ENCODE measurements around the gene PITX1. TPM values are rescaled to one million over a fixed set of nuclear protein-coding genes. Genes with fewer than 3 reads are reported as not detected.

The PITX1 gene
- total RNA-seq, 4 donors from 2014 or later = 3.5 TPM; not detected in 3

DNA sequence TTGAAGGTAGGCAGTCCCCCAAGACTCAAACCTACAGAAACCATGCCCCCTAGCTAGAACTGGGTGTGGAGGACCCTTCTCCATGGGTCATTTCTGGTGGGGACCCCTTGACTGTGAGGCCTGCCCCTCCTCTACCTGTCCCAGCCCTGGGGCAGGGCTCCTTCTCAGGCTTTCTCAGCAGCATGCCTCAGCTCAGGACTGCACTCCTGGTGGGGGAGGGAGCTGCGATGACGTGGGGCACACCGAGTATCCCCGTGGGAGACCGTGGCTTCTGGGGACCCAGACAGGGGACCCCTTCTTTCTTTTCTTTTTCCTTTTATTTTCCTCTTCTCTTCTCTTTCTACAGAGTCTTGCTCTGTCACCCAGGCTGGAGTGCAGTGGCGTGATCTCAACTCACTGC lies 27.0 kb upstream of the PITX1 start:
- TF ChIP-seq, protein P1, sequence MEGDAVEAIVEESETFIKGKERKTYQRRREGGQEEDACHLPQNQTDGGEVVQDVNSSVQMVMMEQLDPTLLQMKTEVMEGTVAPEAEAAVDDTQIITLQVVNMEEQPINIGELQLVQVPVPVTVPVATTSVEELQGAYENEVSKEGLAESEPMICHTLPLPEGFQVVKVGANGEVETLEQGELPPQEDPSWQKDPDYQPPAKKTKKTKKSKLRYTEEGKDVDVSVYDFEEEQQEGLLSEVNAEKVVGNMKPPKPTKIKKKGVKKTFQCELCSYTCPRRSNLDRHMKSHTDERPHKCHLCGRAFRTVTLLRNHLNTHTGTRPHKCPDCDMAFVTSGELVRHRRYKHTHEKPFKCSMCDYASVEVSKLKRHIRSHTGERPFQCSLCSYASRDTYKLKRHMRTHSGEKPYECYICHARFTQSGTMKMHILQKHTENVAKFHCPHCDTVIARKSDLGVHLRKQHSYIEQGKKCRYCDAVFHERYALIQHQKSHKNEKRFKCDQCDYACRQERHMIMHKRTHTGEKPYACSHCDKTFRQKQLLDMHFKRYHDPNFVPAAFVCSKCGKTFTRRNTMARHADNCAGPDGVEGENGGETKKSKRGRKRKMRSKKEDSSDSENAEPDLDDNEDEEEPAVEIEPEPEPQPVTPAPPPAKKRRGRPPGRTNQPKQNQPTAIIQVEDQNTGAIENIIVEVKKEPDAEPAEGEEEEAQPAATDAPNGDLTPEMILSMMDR (IDR thresholded peaks at IDR 0.05; ENCODE audit: low read depth) = no peak

DNA sequence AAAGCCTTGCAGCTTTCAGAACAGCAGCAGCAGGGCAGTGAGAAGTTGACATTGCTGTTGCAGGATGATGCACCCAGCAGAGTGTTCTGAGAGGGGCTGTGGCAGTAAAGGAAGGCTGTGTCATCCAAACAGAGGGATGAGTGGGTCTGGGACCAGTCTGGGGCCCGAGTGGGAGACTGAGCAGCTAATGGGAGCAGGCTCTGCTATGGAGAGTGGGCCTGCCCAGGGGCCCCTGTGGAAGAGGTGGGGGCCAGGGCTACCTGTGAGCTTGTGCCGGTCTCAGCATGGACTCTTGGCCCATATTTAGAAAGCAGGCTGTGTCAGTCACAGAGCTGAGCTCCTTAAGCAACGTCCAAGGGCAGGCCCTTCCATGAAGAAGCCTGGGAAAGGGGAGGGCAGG lies 26.0 kb upstream of the PITX1 start:
- TF ChIP-seq, protein P1 (IDR thresholded peaks at IDR 0.05; ENCODE audit: low read depth) = no peak

GRCh38 chr5:135059000-135059923 lies 25.2 kb upstream of the PITX1 start:
- TF ChIP-seq, protein P1 (IDR thresholded peaks at IDR 0.05; ENCODE audit: low read depth) = no peak

DNA sequence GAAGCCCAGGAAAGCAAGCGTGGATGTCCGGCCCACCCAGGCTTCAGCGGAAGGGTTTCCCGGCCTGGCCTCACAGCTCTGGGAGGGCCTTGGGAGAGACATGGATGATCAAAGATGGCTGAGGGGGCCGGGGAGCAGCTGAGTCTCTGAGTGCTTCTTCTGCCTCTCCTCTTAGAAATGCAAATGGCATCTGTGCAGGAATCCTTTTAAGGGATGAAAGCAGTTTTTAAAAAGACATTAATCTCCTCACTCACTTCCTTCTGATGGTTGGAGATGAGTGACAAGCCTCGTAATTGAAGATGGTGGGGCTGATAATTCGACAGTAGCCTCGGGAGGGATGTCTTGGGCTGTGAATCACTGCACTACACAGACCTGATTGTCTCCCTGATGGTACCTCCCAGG lies 24.3 kb upstream of the PITX1 start:
- TF ChIP-seq, protein P1 (IDR thresholded peaks at IDR 0.05; ENCODE audit: low read depth) = no peak

DNA sequence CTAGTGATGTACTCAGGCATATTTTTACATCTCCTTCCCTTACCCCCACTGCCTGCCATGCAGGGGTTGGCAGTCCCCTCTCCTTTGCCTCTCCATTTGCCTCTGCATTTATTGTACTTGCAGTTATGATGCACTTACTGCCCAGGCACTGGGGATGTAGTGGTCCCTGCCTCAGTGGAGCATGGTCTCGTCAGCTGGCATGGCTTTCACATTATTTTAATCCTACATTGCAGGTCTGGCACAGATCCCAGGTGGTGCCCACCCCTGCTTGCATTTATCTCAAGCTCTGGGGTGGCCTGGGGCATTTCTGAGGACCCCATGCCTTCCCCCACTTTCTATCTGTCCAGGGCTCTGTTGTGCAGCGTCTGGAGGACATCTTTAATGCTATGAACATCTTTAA lies 23.2 kb upstream of the PITX1 start:
- TF ChIP-seq, protein P1 (IDR thresholded peaks at IDR 0.05; ENCODE audit: low read depth) = no peak

DNA sequence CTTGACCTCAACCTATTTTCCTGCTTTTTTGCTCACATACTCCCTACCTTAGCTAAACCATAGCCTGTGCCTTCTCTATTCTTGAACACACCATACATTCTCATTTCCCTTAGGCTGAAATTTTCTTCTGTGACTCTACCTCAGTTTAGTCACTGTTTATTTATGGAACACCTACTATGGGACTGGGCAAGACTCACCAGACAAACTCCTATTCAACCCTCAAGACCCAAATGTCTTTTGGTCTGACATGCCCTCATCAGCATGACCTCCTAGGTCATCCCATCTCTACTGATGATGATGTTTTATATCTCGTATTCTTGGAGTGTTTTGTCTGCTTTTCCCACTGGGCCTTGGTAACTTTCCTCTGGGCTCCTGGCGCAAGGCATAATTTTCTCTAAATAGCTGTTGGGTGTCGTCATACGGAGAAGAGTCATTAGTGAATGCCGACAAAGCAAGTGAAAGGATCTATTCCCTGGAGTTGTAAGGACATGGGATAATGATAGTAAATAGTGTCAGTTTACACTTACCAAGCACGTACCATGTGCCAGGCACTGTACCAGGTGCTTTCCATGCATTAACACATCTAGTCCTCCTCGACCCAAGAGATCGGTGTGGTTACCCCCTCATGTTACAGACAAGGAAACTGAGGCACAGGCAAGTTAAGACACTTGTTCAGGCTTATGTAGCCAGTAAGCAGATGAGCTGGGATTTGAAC lies 22.4 kb upstream of the PITX1 start:
- TF ChIP-seq, protein P1 (IDR thresholded peaks at IDR 0.05; ENCODE audit: low read depth) = no peak

GRCh38 chr5:135055396-135055795 lies 21.4 kb upstream of the PITX1 start:
- TF ChIP-seq, protein P1 (IDR thresholded peaks at IDR 0.05; ENCODE audit: low read depth) = no peak

Data from subcutaneous adipose tissue (tissue), 4 donors.